ENCODE data around the gene LPIN1. TPM values are rescaled to one million over a fixed set of nuclear protein-coding genes. Genes with fewer than 3 reads are reported as not detected.

Gene LPIN1
- total RNA-seq, 1 experiment from 2014 or later: 4.4 TPM

GRCh38 chr2:11769516-11769915, 23.1 kb downstream of the LPIN1 start:
- H3K18ac ChIP-seq (ENCODE audit: insufficient read length, low read depth, low read length): no peak overlapping the region
- no peak overlapping the region for H3K23ac ChIP-seq (ENCODE audit: insufficient read length, low read depth, low read length)
- no peak overlapping the region for H2BK120ac ChIP-seq (ENCODE audit: low read depth, low read length, poor library complexity, severe bottlenecking)
- no peaks in the 10 kb centered on the region for H3K79me1 ChIP-seq (ENCODE audit: insufficient read depth, low read depth, low read length, poor library complexity, severe bottlenecking)
- no peak overlapping the region for H2BK12ac ChIP-seq (ENCODE audit: insufficient read length, low read depth, low read length)
- H3K27ac ChIP-seq (ENCODE audit: insufficient read length, low read depth, low read length): no peak overlapping the region
- Mint-ChIP-seq H3K27ac (no peak overlapping the region), H3K27me3 (ENCODE audit: low read depth) (no peaks in the 10 kb centered on the region; the same call in 1 of the 2 replicates), H3K36me3 (ENCODE audit: insufficient read depth in 1 of 3, low read depth in 3 of 3) (peaks cover 34 to 58% (median 53%) of the 10 kb centered on the region in 3 experiments), H3K4me3 (no peak overlapping the region), H3K4me1 (no peaks in the 10 kb centered on the region), H3K9me3 (peaks cover 0 to 7% of the 10 kb centered on the region in 2 experiments; a peak in 1 of 5 replicates)
- H4K8ac ChIP-seq (replicated peaks; ENCODE audit: insufficient read length, low read depth, low read length): no peak overlapping the region
- H3K14ac ChIP-seq (ENCODE audit: insufficient read depth, low read length): no peak overlapping the region
- H2BK15ac ChIP-seq (ENCODE audit: low read depth, low read length): no peak overlapping the region
- H2AK5ac ChIP-seq (ENCODE audit: insufficient read length, low read length): no peak overlapping the region
- no peak overlapping the region for H3K4ac ChIP-seq (ENCODE audit: low read depth, low read length)
- WGBS (ENCODE audit: extremely low coverage, insufficient read length, low lambda C conversion rate): no CpG with 5 or more reads among the region's 3 CpGs
- H4K5ac ChIP-seq (ENCODE audit: insufficient read length, low read depth, low read length): no peak overlapping the region
- no peak overlapping the region for H2AFZ ChIP-seq (ENCODE audit: low read length)
- H3K9me3 ChIP-seq (ENCODE audit: control insufficient read depth, low read depth, low read length): no peaks in the 10 kb centered on the region
- H3T11ph ChIP-seq (ENCODE audit: low read length): no peak overlapping the region
- no peaks in the 10 kb centered on the region for H3K27me3 ChIP-seq (ENCODE audit: insufficient read depth, low read length)
- no peaks in the 10 kb centered on the region for H3K4me1 ChIP-seq (ENCODE audit: insufficient read depth, low read length)
- TF ChIP-seq, protein P1, sequence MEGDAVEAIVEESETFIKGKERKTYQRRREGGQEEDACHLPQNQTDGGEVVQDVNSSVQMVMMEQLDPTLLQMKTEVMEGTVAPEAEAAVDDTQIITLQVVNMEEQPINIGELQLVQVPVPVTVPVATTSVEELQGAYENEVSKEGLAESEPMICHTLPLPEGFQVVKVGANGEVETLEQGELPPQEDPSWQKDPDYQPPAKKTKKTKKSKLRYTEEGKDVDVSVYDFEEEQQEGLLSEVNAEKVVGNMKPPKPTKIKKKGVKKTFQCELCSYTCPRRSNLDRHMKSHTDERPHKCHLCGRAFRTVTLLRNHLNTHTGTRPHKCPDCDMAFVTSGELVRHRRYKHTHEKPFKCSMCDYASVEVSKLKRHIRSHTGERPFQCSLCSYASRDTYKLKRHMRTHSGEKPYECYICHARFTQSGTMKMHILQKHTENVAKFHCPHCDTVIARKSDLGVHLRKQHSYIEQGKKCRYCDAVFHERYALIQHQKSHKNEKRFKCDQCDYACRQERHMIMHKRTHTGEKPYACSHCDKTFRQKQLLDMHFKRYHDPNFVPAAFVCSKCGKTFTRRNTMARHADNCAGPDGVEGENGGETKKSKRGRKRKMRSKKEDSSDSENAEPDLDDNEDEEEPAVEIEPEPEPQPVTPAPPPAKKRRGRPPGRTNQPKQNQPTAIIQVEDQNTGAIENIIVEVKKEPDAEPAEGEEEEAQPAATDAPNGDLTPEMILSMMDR (conservative IDR thresholded peaks at IDR 0.05): no peak
- no peak overlapping the region for H2BK5ac ChIP-seq (ENCODE audit: insufficient read length, low read length)
- no peak for DNase-seq
- H3K23me2 ChIP-seq (ENCODE audit: insufficient read length, low read depth, low read length, poor library complexity, severe bottlenecking): no peaks in the 10 kb centered on the region
- no peaks in the 10 kb centered on the region for H3K79me2 ChIP-seq (ENCODE audit: insufficient read depth, low read length)
- H4K20me1 ChIP-seq (ENCODE audit: control insufficient read depth, insufficient read depth, insufficient read length): no peaks in the 10 kb centered on the region
- no peak overlapping the region for H3K9ac ChIP-seq (ENCODE audit: extremely low read depth, insufficient read length, low read length)
- H2BK20ac ChIP-seq (ENCODE audit: low read depth, low read length, poor library complexity, severe bottlenecking): no peak overlapping the region
- H4K91ac ChIP-seq (ENCODE audit: insufficient read length, low read depth, low read length): no peak overlapping the region
- H3K56ac ChIP-seq (ENCODE audit: insufficient read length, low read depth, low read length): no peak overlapping the region
- H3K4me2 ChIP-seq (ENCODE audit: insufficient read depth, insufficient read length, low read length): no peak overlapping the region

Data from H9 (cell line).